ENCODE data around the gene TTC4. TPM values are rescaled to one million over a fixed set of nuclear protein-coding genes. Genes with fewer than 3 reads are reported as not detected.

The TTC4 gene
- total RNA-seq, 3 donors from 2014 or later (not counting 1 experiment from before 2014, with no cell fraction given): 7.8 to 13.6 (median 10.0) TPM

GRCh38 chr1:54782588-54782987 lies 66.9 kb downstream of the TTC4 start:
- H3K4me1 ChIP-seq (ENCODE audit: control insufficient read depth, insufficient read depth, low read length): no peaks in the 10 kb centered on the region
- DNase-seq: no peak
- Mint-ChIP-seq H3K4me1 (peaks cover 26 to 34% of the 10 kb centered on the region in 2 donors), H3K4me3 (no peak overlapping the region), H3K27me3 (ENCODE audit: low read depth in 2 of 2) (no peaks in the 10 kb centered on the region), H3K36me3 (peaks cover 26% of the 10 kb centered on the region), H3K9me3 (no peaks in the 10 kb centered on the region), H3K27ac (peak overlapping the region in 1 of 2 donors; percentile 25)
- 95% methylated on average over 1 of the region's 2 CpGs for WGBS (ENCODE audit: insufficient coverage)
- no peaks in the 10 kb centered on the region for H3K9me3 ChIP-seq (ENCODE audit: control insufficient read depth, insufficient read depth, low read length)
- H3K27me3 ChIP-seq (ENCODE audit: control insufficient read depth, insufficient read depth, low read length): no peaks in the 10 kb centered on the region
- H3K4me3 ChIP-seq (ENCODE audit: low read length): no peak overlapping the region
- TF ChIP-seq, protein P1, sequence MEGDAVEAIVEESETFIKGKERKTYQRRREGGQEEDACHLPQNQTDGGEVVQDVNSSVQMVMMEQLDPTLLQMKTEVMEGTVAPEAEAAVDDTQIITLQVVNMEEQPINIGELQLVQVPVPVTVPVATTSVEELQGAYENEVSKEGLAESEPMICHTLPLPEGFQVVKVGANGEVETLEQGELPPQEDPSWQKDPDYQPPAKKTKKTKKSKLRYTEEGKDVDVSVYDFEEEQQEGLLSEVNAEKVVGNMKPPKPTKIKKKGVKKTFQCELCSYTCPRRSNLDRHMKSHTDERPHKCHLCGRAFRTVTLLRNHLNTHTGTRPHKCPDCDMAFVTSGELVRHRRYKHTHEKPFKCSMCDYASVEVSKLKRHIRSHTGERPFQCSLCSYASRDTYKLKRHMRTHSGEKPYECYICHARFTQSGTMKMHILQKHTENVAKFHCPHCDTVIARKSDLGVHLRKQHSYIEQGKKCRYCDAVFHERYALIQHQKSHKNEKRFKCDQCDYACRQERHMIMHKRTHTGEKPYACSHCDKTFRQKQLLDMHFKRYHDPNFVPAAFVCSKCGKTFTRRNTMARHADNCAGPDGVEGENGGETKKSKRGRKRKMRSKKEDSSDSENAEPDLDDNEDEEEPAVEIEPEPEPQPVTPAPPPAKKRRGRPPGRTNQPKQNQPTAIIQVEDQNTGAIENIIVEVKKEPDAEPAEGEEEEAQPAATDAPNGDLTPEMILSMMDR (IDR thresholded peaks at IDR 0.05): no peak
- ATAC-seq: no peak
- intact Hi-C loops (cut with micrococcal nuclease): no loop called here
- H3K27ac ChIP-seq (ENCODE audit: low read length): no peak overlapping the region
- peaks cover 45% of the 10 kb centered on the region for H3K36me3 ChIP-seq (ENCODE audit: control insufficient read depth, insufficient read depth, low read length)

GRCh38 chr1:54784066-54784465 lies 68.4 kb downstream of the TTC4 start:
- H3K9me3 Mint-ChIP-seq: no peaks in the 10 kb centered on the region
- H3K27me3 Mint-ChIP-seq (ENCODE audit: low read depth in 2 of 2): no peaks in the 10 kb centered on the region
- Histone ChIP-seq H3K4me1 (ENCODE audit: control insufficient read depth, insufficient read depth, low read length) (no peaks in the 10 kb centered on the region), H3K27ac (ENCODE audit: low read length) (no peak overlapping the region), H3K27me3 (ENCODE audit: control insufficient read depth, insufficient read depth, low read length) (no peaks in the 10 kb centered on the region), H3K9me3 (ENCODE audit: control insufficient read depth, insufficient read depth, low read length) (no peaks in the 10 kb centered on the region), H3K4me3 (ENCODE audit: low read length) (no peak overlapping the region), H3K36me3 (ENCODE audit: control insufficient read depth, insufficient read depth, low read length) (peaks cover 39% of the 10 kb centered on the region)
- WGBS (ENCODE audit: insufficient coverage): no CpG with 5 or more reads among the region's 2 CpGs
- H3K27ac Mint-ChIP-seq: no peak overlapping the region
- ATAC-seq (no peak), DNase-seq (no peak)
- TF ChIP-seq, protein P1 (IDR thresholded peaks at IDR 0.05): no peak
- peaks cover 19 to 28% of the 10 kb centered on the region in 2 donors for H3K4me1 Mint-ChIP-seq
- H3K4me3 Mint-ChIP-seq: no peak overlapping the region
- intact Hi-C loops (cut with micrococcal nuclease): no loop called here
- peaks cover 16% of the 10 kb centered on the region for H3K36me3 Mint-ChIP-seq

DNA sequence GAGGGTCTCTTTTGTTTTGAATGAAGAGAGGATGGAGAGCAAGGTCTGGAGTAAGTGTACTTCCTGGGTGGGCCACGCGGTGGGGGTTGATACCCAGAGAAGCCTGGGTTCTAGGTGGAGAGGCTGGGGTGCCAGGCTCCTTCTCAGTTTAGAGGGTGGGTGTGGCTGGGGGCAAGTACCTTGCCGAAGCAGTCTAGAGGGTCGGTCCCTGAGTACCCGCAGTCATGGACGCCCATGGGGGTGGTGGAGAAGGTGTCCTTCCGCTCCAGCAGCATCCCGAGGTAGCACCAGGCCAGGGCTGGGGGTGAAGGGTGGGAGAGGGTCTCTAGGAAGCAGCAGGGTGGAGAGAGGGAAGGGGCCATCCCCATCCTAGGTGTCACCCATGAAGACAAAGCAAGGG lies 71.1 kb downstream of the TTC4 start:
- H3K4me1 Mint-ChIP-seq: peaks cover 37 to 46% of the 10 kb centered on the region in 2 donors
- H3K9me3 ChIP-seq (ENCODE audit: control insufficient read depth, insufficient read depth, low read length): no peaks in the 10 kb centered on the region
- no peaks in the 10 kb centered on the region for H3K9me3 Mint-ChIP-seq
- intact Hi-C loops (cut with micrococcal nuclease): no loop called here
- H3K27me3 Mint-ChIP-seq (ENCODE audit: low read depth in 2 of 2): no peaks in the 10 kb centered on the region
- no peaks in the 10 kb centered on the region for H3K4me1 ChIP-seq (ENCODE audit: control insufficient read depth, insufficient read depth, low read length)
- H3K36me3 ChIP-seq (ENCODE audit: control insufficient read depth, insufficient read depth, low read length): peaks cover 39% of the 10 kb centered on the region
- 97% methylated on average over 8 of the region's 8 CpGs for WGBS (ENCODE audit: insufficient coverage)
- ATAC-seq: no peak
- peak overlapping the region in 1 of 2 donors; percentile 77 for H3K27ac Mint-ChIP-seq
- H3K36me3 Mint-ChIP-seq: peaks cover 3% of the 10 kb centered on the region
- no peak for DNase-seq
- no peak overlapping the region for H3K4me3 ChIP-seq (ENCODE audit: low read length)
- no peak overlapping the region for H3K27ac ChIP-seq (ENCODE audit: low read length)
- TF ChIP-seq, protein P1 (IDR thresholded peaks at IDR 0.05): no peak
- H3K27me3 ChIP-seq (ENCODE audit: control insufficient read depth, insufficient read depth, low read length): no peaks in the 10 kb centered on the region
- H3K4me3 Mint-ChIP-seq: no peak overlapping the region

- TF ChIP-seq, protein P1 (IDR thresholded peaks at IDR 0.05): no peak
- no peak for ATAC-seq
- no peaks in the 10 kb centered on the region for H3K27me3 ChIP-seq (ENCODE audit: control insufficient read depth, insufficient read depth, low read length)
- peaks cover 6% of the 10 kb centered on the region for H3K9me3 ChIP-seq (ENCODE audit: control insufficient read depth, insufficient read depth, low read length)
- no peaks in the 10 kb centered on the region for H3K27me3 Mint-ChIP-seq (ENCODE audit: low read depth in 2 of 2)
- H3K27ac ChIP-seq (ENCODE audit: low read length): no peak overlapping the region
- no peaks in the 10 kb centered on the region for H3K36me3 Mint-ChIP-seq
- H3K4me1 ChIP-seq (ENCODE audit: control insufficient read depth, insufficient read depth, low read length): no peaks in the 10 kb centered on the region
- peak overlapping the region in 1 of 2 donors; percentile 38 for H3K27ac Mint-ChIP-seq
- no peak overlapping the region for H3K4me3 ChIP-seq (ENCODE audit: low read length)
- peaks cover 41 to 47% of the 10 kb centered on the region in 2 donors for H3K4me1 Mint-ChIP-seq
- 89% methylated on average over 10 of the region's 11 CpGs for WGBS (ENCODE audit: insufficient coverage)
- peaks cover 44% of the 10 kb centered on the region for H3K36me3 ChIP-seq (ENCODE audit: control insufficient read depth, insufficient read depth, low read length)
- intact Hi-C loops (cut with micrococcal nuclease): no loop called here
- no peak for DNase-seq
- H3K9me3 Mint-ChIP-seq: no peaks in the 10 kb centered on the region
- no peak overlapping the region for H3K4me3 Mint-ChIP-seq
Observed at GRCh38 chr1:54787604-54788003, 71.9 kb downstream of the TTC4 start.

Measured in natural killer cell (primary cell).